Transverse colon (tissue), 4 donors: Measurements from ENCODE around the gene SLC24A1. TPM values are rescaled to one million over a fixed set of nuclear protein-coding genes. Genes with fewer than 3 reads are reported as not detected.

Experiments
- DNase-seq: peaks from one replicate; pipeline ENCODE4 v3.0.0-alpha.2; 2019
- H3K27ac ChIP-seq, 4 donors: fragments of 200-600 bp; sonication (generic); 2 replicates each; pipeline ENCODE4 v1.5.1; 2016 to 2018; ENCODE audit warnings: inconsistent platforms in 4 of 4
- H3K27me3 ChIP-seq: fragments of 200-600 bp; sonication (generic); 2 replicates; pipeline ENCODE4 v1.5.1; 2017; ENCODE audit warnings: inconsistent platforms
- H3K36me3 ChIP-seq, 4 donors: fragments of 200-600 bp; sonication (generic); 2 replicates each; pipeline ENCODE4 v1.5.1; 2017 to 2019; ENCODE audit warnings: inconsistent platforms in 4 of 4
- H3K4me1 ChIP-seq, 4 donors: fragments of 200-600 bp; sonication (generic); 2 replicates each; pipeline ENCODE4 v1.5.1; 2017 to 2020; ENCODE audit warnings: inconsistent platforms in 4 of 4
- H3K4me3 ChIP-seq, 4 donors: fragments of 200-600 bp; sonication (generic); 1 replicate in 1 of 4; 2 replicates in 3 of 4; pipeline versions ENCODE4 v1.5.1 to v1.6.1; 2017 to 2019; ENCODE audit warnings: inconsistent platforms in 4 of 4
- H3K9me3 ChIP-seq, 2 donors: fragments of 200-600 bp; sonication (generic); 2 replicates each; pipeline ENCODE4 v1.5.1; 2017 to 2019; ENCODE audit warnings: inconsistent platforms in 2 of 2
- EP300 ChIP-seq: sonication (generic); formaldehyde crosslinking; IDR thresholded peaks from one replicate; pipeline ENCODE4 v1.6.1; 2017; ENCODE audit warnings: antibody characterized with exemption, low read depth
- POLR2A ChIP-seq: fragments of 450-650 bp; IDR thresholded peaks from one replicate; pipeline ENCODE4 v1.6.1; 2016; ENCODE audit warnings: antibody characterized with exemption, mild to moderate bottlenecking, moderate library complexity
- POLR2AphosphoS5 ChIP-seq, 3 donors: sonication (generic); formaldehyde crosslinking; IDR thresholded peaks; one replicate each; pipeline ENCODE4 v1.6.1; 2016; ENCODE audit warnings: antibody characterized with exemption in 3 of 3
- WGBS, 2 donors: methylation state at CpG; one replicate each; pipeline ENCODE4 v1.1.5; 2018; ENCODE audit warnings: low coverage in 1 of 2; 5-methylcytosine and 5-hydroxymethylcytosine counted together
- in situ Hi-C, 4 donors: fragments of 200-750 bp; cut with MboI; loops; one replicate each; pipeline versions ENCODE4 v1.15.0 to v1.15.1; 2017; ENCODE audit warnings: low sequenced_read_pairs in 3 of 4, low pct_ligation_motif_present in 1 of 4, low pct_unique_long_range_greater_than_20kb in 1 of 4
- intact Hi-C: fragments of 100-400 bp; cut with DNase I; formaldehyde crosslinking; loops from one replicate; pipeline ENCODE4 v1.15.1; 2023; ENCODE audit warnings: low total_unique reads
- total RNA-seq, 4 donors: library from RNA; depleted of rRNA; stranded (reverse); fragments of >200 nt; gene quantifications; one replicate each; pipeline ENCODE4 v1.1.0, GENCODE V29; 2016
- TF ChIP-seq, protein P1 (sequence below), 5 experiments: fragments of 200-600 bp in 3 of 5; fragments of 450-650 bp in 2 of 5; sonication (generic) in 3 of 5; IDR thresholded peaks; 1 replicate in 2 of 5; 2 replicates in 3 of 5; pipeline ENCODE4 v1.5.1; 2016 to 2017; ENCODE audit warnings: antibody characterized with exemption in 5 of 5, inconsistent platforms in 3 of 5, mild to moderate bottlenecking in 2 of 5, moderate library complexity in 1 of 5

The SLC24A1 gene
- total RNA-seq, 4 donors from 2014 or later = 5.8 to 9.7 (median 5.9) TPM

DNA sequence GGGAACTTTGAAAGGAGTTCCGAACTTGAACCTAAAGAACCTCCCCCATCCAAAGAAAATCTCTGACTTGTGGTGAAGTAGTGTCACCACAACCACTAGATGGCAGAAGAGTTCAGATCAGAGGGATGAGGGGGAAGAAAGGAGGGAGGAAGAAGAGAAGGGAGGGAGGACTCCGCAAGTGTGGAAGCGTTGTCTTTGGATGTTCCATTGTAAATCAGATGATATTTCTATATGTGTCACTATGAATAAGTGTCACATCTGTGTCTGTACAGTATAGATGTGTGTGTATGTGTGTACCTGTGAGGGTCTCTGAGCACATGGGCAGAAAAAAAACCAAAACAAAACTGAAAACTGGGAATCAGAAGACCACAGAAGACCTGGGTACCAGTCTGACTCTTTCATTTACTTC, 16.9 kb downstream of the SLC24A1 start:
- intact Hi-C loops = no loop called here
- no peak overlapping the region for H3K4me3 ChIP-seq
- H3K9me3 ChIP-seq = no peaks in the 10 kb centered on the region
- H3K27ac ChIP-seq = no peak overlapping the region
- peaks cover 0 to 10% (median 2%) of the 10 kb centered on the region in 4 donors for H3K4me1 ChIP-seq
- no peaks in the 10 kb centered on the region for H3K36me3 ChIP-seq
- no peaks in the 10 kb centered on the region for H3K27me3 ChIP-seq
- DNase-seq = no peak
- in situ Hi-C loops = loop anchor here in 3 of 4 donors (10.0 to 25.0 kb wide), 3 partner anchors 216 to 549 kb away; partner anchors contain the start of gene RAB11A (in 1 of the 3)
- WGBS, 2 donors = 0% methylated on average over 3 of the region's 3 CpGs
- TF ChIP-seq POLR2AphosphoS5 (IDR thresholded peaks at IDR 0.05) = no peak
- TF ChIP-seq, protein P1, sequence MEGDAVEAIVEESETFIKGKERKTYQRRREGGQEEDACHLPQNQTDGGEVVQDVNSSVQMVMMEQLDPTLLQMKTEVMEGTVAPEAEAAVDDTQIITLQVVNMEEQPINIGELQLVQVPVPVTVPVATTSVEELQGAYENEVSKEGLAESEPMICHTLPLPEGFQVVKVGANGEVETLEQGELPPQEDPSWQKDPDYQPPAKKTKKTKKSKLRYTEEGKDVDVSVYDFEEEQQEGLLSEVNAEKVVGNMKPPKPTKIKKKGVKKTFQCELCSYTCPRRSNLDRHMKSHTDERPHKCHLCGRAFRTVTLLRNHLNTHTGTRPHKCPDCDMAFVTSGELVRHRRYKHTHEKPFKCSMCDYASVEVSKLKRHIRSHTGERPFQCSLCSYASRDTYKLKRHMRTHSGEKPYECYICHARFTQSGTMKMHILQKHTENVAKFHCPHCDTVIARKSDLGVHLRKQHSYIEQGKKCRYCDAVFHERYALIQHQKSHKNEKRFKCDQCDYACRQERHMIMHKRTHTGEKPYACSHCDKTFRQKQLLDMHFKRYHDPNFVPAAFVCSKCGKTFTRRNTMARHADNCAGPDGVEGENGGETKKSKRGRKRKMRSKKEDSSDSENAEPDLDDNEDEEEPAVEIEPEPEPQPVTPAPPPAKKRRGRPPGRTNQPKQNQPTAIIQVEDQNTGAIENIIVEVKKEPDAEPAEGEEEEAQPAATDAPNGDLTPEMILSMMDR (IDR thresholded peaks at IDR 0.05) = peak; percentile 75 to 88 (median 83)

DNA sequence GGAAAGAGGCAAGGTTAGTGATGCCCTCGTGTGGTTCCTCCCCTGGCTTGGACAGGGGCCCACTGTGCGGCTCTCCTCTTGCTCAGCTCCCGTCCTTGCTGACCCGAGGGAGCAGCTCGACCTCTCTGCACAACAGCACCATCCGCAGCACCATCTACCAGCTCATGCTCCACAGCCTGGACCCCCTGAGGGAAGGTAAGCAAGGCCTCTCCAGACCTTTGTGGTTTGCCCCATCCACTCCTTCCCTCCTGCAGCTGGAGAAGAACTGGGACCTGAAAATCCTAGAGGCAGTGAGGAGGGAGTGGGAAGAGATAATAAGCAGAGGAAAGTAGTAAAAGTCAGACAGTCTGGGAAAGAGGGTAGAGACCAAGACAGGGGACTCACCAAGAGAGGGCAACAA, 17.8 kb downstream of the SLC24A1 start:
- 71 to 100% methylated on average over 1 to 6 of the region's 6 CpGs for WGBS, 2 donors
- no peak overlapping the region for H3K27ac ChIP-seq
- peaks cover 0 to 10% (median 2%) of the 10 kb centered on the region in 4 donors for H3K4me1 ChIP-seq
- intact Hi-C loops = no loop called here
- no peak overlapping the region for H3K4me3 ChIP-seq
- H3K27me3 ChIP-seq = no peaks in the 10 kb centered on the region
- in situ Hi-C loops = loop anchor here in 3 of 4 donors (10.0 to 25.0 kb wide), 3 partner anchors 215 to 548 kb away; partner anchors contain the start of gene RAB11A (in 1 of the 3)
- TF ChIP-seq POLR2A (no peak), POLR2AphosphoS5 (IDR thresholded peaks at IDR 0.05) (no peak), EP300 (no peak)
- TF ChIP-seq, protein P1 (IDR thresholded peaks at IDR 0.05) = no peak
- H3K9me3 ChIP-seq = no peaks in the 10 kb centered on the region
- DNase-seq = no peak
- H3K36me3 ChIP-seq = no peaks in the 10 kb centered on the region

DNA sequence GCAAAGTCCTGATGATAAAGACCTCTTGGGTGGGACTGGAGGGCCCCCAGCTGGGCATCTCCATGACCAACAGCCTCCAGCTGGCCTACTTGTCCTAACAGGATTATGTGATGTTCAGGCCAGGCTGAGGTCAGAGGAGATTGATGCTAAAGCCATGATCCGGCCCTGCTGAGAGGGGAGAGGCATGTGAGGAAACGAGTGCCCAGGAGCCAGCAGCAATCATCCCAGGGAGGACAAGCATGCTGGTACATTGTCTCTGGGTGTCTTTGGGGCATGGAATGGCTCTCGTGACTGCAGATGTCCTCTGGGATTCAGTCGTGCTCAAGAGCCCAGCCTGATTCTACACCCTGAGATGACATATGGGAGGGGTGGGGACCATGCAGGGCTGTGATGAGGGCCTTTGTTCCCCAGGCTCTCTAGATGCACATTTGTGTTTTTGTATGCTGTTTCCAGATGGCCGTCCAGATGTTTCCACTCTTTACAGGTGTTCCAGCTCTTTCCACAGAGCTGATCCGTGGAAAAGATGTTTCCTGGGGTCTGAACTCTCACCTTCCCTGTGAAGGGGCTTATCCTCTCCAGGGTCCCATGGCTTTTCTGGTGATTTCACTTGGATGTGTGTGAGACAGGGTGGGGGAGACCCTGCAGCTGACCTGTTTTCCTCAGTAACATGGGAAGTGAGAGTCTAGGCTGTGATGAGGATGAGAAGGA, 20.2 kb downstream of the SLC24A1 start:
- Histone ChIP-seq H3K36me3 (no peaks in the 10 kb centered on the region), H3K9me3 (no peaks in the 10 kb centered on the region), H3K27me3 (no peaks in the 10 kb centered on the region), H3K27ac (no peak overlapping the region), H3K4me3 (no peak overlapping the region), H3K4me1 (peaks cover 0 to 10% (median 2%) of the 10 kb centered on the region in 4 donors)
- in situ Hi-C loops (loop anchor here (10.0 to 25.0 kb wide), 3 partner anchors 213 to 545 kb away; partner anchors contain the start of gene RAB11A (in 1 of the 4)), intact Hi-C loops (loop anchor here (10.0 kb wide), 1 partner anchor 213 kb away; no protein-coding TSS in a partner anchor)
- 68 to 80% methylated on average over 1 to 6 of the region's 6 CpGs for WGBS, 2 donors
- DNase-seq = no peak
- TF ChIP-seq, protein P1 (IDR thresholded peaks at IDR 0.05) = no peak
- TF ChIP-seq POLR2A = no peak
- TF ChIP-seq EP300 = no peak
- TF ChIP-seq POLR2AphosphoS5 (IDR thresholded peaks at IDR 0.05) = no peak

DNA sequence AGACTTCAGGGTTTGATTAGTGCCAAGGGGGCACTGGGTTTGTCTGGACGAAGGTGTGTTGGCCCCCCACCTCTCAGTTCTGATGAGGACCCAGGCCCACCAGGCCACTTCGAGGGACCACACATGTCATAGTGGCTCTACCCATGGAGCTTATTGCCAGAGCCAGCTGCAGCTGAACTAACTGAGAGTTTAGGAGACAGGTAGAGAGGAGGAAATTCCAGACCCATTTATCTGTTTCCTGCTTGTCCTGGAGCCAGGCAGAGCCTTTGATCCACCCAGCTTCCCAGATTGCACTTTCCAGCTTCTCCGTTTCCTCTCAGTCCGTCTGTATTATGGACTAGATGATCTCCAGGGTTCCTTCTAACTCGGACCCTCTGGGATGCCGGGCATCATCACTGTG, 20.9 kb downstream of the SLC24A1 start:
- TF ChIP-seq, protein P1 (IDR thresholded peaks at IDR 0.05) = no peak
- TF ChIP-seq POLR2A = no peak
- no peak for TF ChIP-seq POLR2AphosphoS5 (IDR thresholded peaks at IDR 0.05)
- no peak for TF ChIP-seq EP300
- Histone ChIP-seq H3K4me3 (no peak overlapping the region), H3K9me3 (no peaks in the 10 kb centered on the region), H3K4me1 (peaks cover 0 to 10% (median 2%) of the 10 kb centered on the region in 4 donors), H3K27me3 (no peaks in the 10 kb centered on the region), H3K36me3 (no peaks in the 10 kb centered on the region), H3K27ac (no peak overlapping the region)
- DNase-seq = no peak
- WGBS, 2 donors = 53 to 70% methylated on average over 3 to 6 of the region's 6 CpGs
- intact Hi-C loops = loop anchor here (10.0 kb wide), 1 partner anchor 212 kb away; no protein-coding TSS in a partner anchor
- in situ Hi-C loops = loop anchor here (10.0 to 25.0 kb wide), 3 partner anchors 212 to 545 kb away; partner anchors contain the start of gene RAB11A (in 1 of the 4)
